Epithelial cell of esophagus (primary cell): Measurements from ENCODE around the gene DGKB.

Experiments used
- DNase-seq: peaks from one replicate; pipeline ENCODE4 v3.0.0; 2010; ENCODE audit warnings: low read depth
- H3K4me3 ChIP-seq: 2 replicates; pipeline ENCODE4 v1.5.1; 2011; ENCODE audit warnings: mild to moderate bottlenecking, low read length, control low read depth
- CTCF ChIP-seq: IDR thresholded peaks from 2 replicates; pipeline ENCODE4 v1.5.1; 2011; ENCODE audit warnings: low read depth, mild to moderate bottlenecking, low read length, control low read depth, inconsistent platforms; ENCODE audit not compliant: insufficient read depth; ENCODE audit errors: missing control alignments

Gene DGKB

GRCh38 chr7:14770614-14771013 is 131.9 kb downstream of the DGKB start:
- no peak for DNase-seq
- no peak overlapping the region for H3K4me3 ChIP-seq
- no peak for TF ChIP-seq CTCF

GRCh38 chr7:14769261-14769660 is 133.3 kb downstream of the DGKB start:
- no peak for DNase-seq
- H3K4me3 ChIP-seq: no peak overlapping the region
- no peak for TF ChIP-seq CTCF

GRCh38 chr7:14767716-14768425 is 134.7 kb downstream of the DGKB start:
- H3K4me3 ChIP-seq: no peak overlapping the region
- DNase-seq: peak; percentile 23
- no peak for TF ChIP-seq CTCF

GRCh38 chr7:14766747-14767146 is 135.8 kb downstream of the DGKB start:
- no peak for TF ChIP-seq CTCF
- DNase-seq: no peak

GRCh38 chr7:14765731-14766130 is 136.8 kb downstream of the DGKB start:
- DNase-seq: no peak

More at GRCh38 chr7:14766747-14767146, 135.8 kb downstream of the DGKB start:
- no peak overlapping the region for H3K4me3 ChIP-seq

GRCh38 chr7:14762561-14762960 is 140.0 kb downstream of the DGKB start:
- no peak overlapping the region for H3K4me3 ChIP-seq
- no peak for DNase-seq
- TF ChIP-seq CTCF: no peak

More at GRCh38 chr7:14765731-14766130, 136.8 kb downstream of the DGKB start:
- TF ChIP-seq CTCF: no peak
- no peak overlapping the region for H3K4me3 ChIP-seq
